HCT116 (cell line): Measurements from ENCODE around the gene IL6ST. TPM values are rescaled to one million over a fixed set of nuclear protein-coding genes. Genes with fewer than 3 reads are reported as not detected.

Experiments used
- ATAC-seq: fragments of 200-7000 bp; cut with Tn5 transposase; 2 replicates; pipeline ENCODE4 v1.9.1; 2020; ENCODE audit warnings: mild to moderate bottlenecking, moderate library complexity
- BruUV-seq: library from RNA; stranded (reverse); fragments of 400-500 nt; replicated peaks from 2 replicates; lab custom pipeline; 2021; lab: Mats Ljungman, UMichigan
- CTCF ChIA-PET: fragments of 300-600 bp; sonication (Branson Sonifier 250); formaldehyde crosslinking; loops from one replicate; lab custom pipeline; 2021; ENCODE audit warnings: antibody characterized with exemption; lab: Charles Lee
- POLR2A ChIA-PET: fragments of 300-600, 350-600 bp; sonication (Branson Sonifier 250); formaldehyde crosslinking; loops from one replicate; lab custom pipeline; 2021; ENCODE audit warnings: antibody characterized with exemption; lab: Charles Lee
- RAD21 ChIA-PET, 2 experiments: fragments of 300-600 bp; sonication (Branson Sonifier 250); formaldehyde crosslinking; loops; one replicate each; lab custom pipeline; 2023; ENCODE audit warnings: low total read pairs in 2 of 2; ENCODE audit not compliant: uncharacterized antibody in 2 of 2, unreplicated experiment in 2 of 2, low non-redundant PET in 1 of 2; lab: Charles Lee
- DNase-seq: peaks from one replicate; pipeline ENCODE4 v3.0.0-alpha.2; 2010; ENCODE audit warnings: low read depth, low spot score
- H2AFZ ChIP-seq: fragments of 200-600 bp; shearing (Covaris generic), sonication (generic); 2 replicates; pipeline ENCODE4 v1.6.1; 2017; ENCODE audit warnings: low read depth, mixed run types, mixed read lengths, antibody characterized with exemption, low read length; ENCODE audit not compliant: poor library complexity, severe bottlenecking
- H3K27ac ChIP-seq: 2 replicates; pipeline ENCODE4 v1.5.1; 2012; ENCODE audit warnings: low read depth, low read length
- H3K27me3 ChIP-seq: fragments of 200-600 bp; sonication (generic); 2 replicates; pipeline ENCODE4 v1.6.1; 2016; ENCODE audit warnings: mixed run types, low read length, mixed read lengths; ENCODE audit not compliant: insufficient read depth
- H3K36me3 ChIP-seq, 2 experiments: fragments of 200-500 bp in 1 of 2; fragments of 200-600 bp in 1 of 2; sonication (Bioruptor generic) in 1 of 2; sonication (generic) in 1 of 2; 2 replicates each; pipeline versions ENCODE4 v1.5.1 to v1.6.1; 2014 to 2016; ENCODE audit warnings: low read length in 2 of 2, inconsistent platforms in 1 of 2, mixed read lengths in 1 of 2, mixed run types in 1 of 2; ENCODE audit not compliant: insufficient read depth in 2 of 2, control insufficient read depth in 1 of 2
- H3K4me1 ChIP-seq, 2 experiments: fragments of 200-600 bp in 1 of 2; sonication (generic) in 1 of 2; 2 replicates each; pipeline versions ENCODE4 v1.5.1 to v1.6.1; 2012 to 2017; ENCODE audit warnings: low read length in 2 of 2, inconsistent platforms in 1 of 2, mild to moderate bottlenecking in 1 of 2, mixed read lengths in 1 of 2, mixed run types in 1 of 2, moderate library complexity in 1 of 2; ENCODE audit not compliant: insufficient read depth in 2 of 2, control insufficient read depth in 1 of 2
- H3K4me2 ChIP-seq: fragments of 200-600 bp; sonication (generic); 2 replicates; pipeline ENCODE4 v1.6.1; 2017; ENCODE audit warnings: mixed run types, low read length, mixed read lengths
- H3K4me3 ChIP-seq, 2 experiments: fragments of 200-600 bp in 1 of 2; sonication (generic) in 1 of 2; replicated peaks in 1 of 2; 2 replicates each; pipeline ENCODE4 v1.5.1; 2011 to 2016; ENCODE audit warnings: low read length in 2 of 2, control low read depth in 1 of 2, low read depth in 1 of 2, mild to moderate bottlenecking in 1 of 2, mixed read lengths in 1 of 2, mixed run types in 1 of 2
- H3K79me2 ChIP-seq: fragments of 200-600 bp; sonication (generic); 2 replicates; pipeline ENCODE4 v1.6.1; 2017; ENCODE audit warnings: mild to moderate bottlenecking, mixed run types, low read length, moderate library complexity, mixed read lengths; ENCODE audit not compliant: insufficient read depth
- H3K9ac ChIP-seq: fragments of 200-600 bp; sonication (generic); 2 replicates; pipeline ENCODE4 v1.6.1; 2016; ENCODE audit warnings: low read length, mixed read lengths
- H3K9me2 ChIP-seq: fragments of 200-600 bp; sonication (generic), shearing (Covaris generic); 2 replicates; pipeline ENCODE4 v1.6.1; 2017; ENCODE audit warnings: mixed run types, mild to moderate bottlenecking, moderate library complexity; ENCODE audit not compliant: insufficient read depth
- H3K9me3 ChIP-seq, 2 experiments: fragments of 200-500 bp in 1 of 2; fragments of 200-600 bp in 1 of 2; sonication (Bioruptor generic) in 1 of 2; sonication (generic) in 1 of 2; 2 replicates each; pipeline ENCODE4 v1.6.1; 2014 to 2017; ENCODE audit warnings: low read length in 2 of 2, mixed read lengths in 2 of 2, inconsistent platforms in 1 of 2, low read depth in 1 of 2, mild to moderate bottlenecking in 1 of 2, mixed run types in 1 of 2, moderate library complexity in 1 of 2; ENCODE audit not compliant: control insufficient read depth in 1 of 2, insufficient read depth in 1 of 2
- H4K20me1 ChIP-seq: fragments of 200-600 bp; sonication (generic), shearing (Covaris generic); 2 replicates; pipeline ENCODE4 v1.6.1; 2017; ENCODE audit warnings: mixed run types, mild to moderate bottlenecking, moderate library complexity; ENCODE audit not compliant: insufficient read depth
- ATF3 ChIP-seq: IDR thresholded peaks from 2 replicates; pipeline ENCODE4 v1.6.1; 2012
- CBX3 ChIP-seq: IDR thresholded peaks from 2 replicates; pipeline ENCODE4 v1.6.1; 2012; ENCODE audit warnings: low read depth
- CEBPB ChIP-seq: IDR thresholded peaks from 2 replicates; pipeline ENCODE4 v1.6.1; 2012; ENCODE audit warnings: low read depth
- EGR1 ChIP-seq: IDR thresholded peaks from 2 replicates; pipeline ENCODE4 v1.6.1; 2012; ENCODE audit warnings: low read depth
- ELF1 ChIP-seq: IDR thresholded peaks from 2 replicates; pipeline ENCODE4 v1.6.1; 2012; ENCODE audit warnings: low read depth, borderline replicate concordance
- EZH2 ChIP-seq: fragments of 200-600 bp; sonication (generic); IDR thresholded peaks from 2 replicates; pipeline ENCODE4 v1.6.1; 2017; ENCODE audit warnings: antibody characterized with exemption, mixed run types
- EZH2phosphoT487 ChIP-seq: fragments of 200-600 bp; IDR thresholded peaks from 2 replicates; pipeline ENCODE4 v1.6.1; 2018; ENCODE audit warnings: antibody characterized with exemption, borderline replicate concordance
- FOSL1 ChIP-seq: IDR thresholded peaks from 2 replicates; pipeline ENCODE4 v1.6.1; 2012; ENCODE audit warnings: low read depth
- JUND ChIP-seq: IDR thresholded peaks from 2 replicates; pipeline ENCODE4 v1.6.1; 2012
- MAX ChIP-seq: IDR thresholded peaks from 2 replicates; pipeline ENCODE4 v1.6.1; 2012
- POLR2A ChIP-seq: IDR thresholded peaks from 2 replicates; pipeline ENCODE4 v1.7.0; 2011; ENCODE audit warnings: borderline replicate concordance; ENCODE audit not compliant: insufficient read depth, insufficient read length; ENCODE audit errors: extremely low read depth
- POLR2AphosphoS5 ChIP-seq: IDR thresholded peaks from 2 replicates; pipeline ENCODE4 v1.6.1; 2011; ENCODE audit warnings: mild to moderate bottlenecking, low read depth, low read length, moderate library complexity
- RAD21 ChIP-seq: IDR thresholded peaks from 2 replicates; pipeline ENCODE4 v1.6.1; 2012; ENCODE audit warnings: low read depth, mild to moderate bottlenecking
- SIN3A ChIP-seq: IDR thresholded peaks from 2 replicates; pipeline ENCODE4 v1.6.1; 2012; ENCODE audit warnings: low read depth
- SP1 ChIP-seq: IDR thresholded peaks from 2 replicates; pipeline ENCODE4 v1.6.1; 2012; ENCODE audit warnings: low read depth
- SRF ChIP-seq: IDR thresholded peaks from 2 replicates; pipeline ENCODE4 v1.6.1; 2012; ENCODE audit warnings: low read depth
- TCF7L2 ChIP-seq: IDR thresholded peaks from 2 replicates; pipeline ENCODE4 v1.7.0; 2011; ENCODE audit warnings: borderline replicate concordance, inconsistent platforms; ENCODE audit not compliant: insufficient read depth, insufficient read length; ENCODE audit errors: extremely low read depth
- YY1 ChIP-seq: IDR thresholded peaks from 2 replicates; pipeline ENCODE4 v1.6.1; 2011; ENCODE audit warnings: low read length, low read depth, moderate library complexity, mild to moderate bottlenecking; ENCODE audit not compliant: insufficient replicate concordance; ENCODE audit errors: extremely low read depth
- ZFX ChIP-seq: fragments of 450-650 bp; IDR thresholded peaks from 2 replicates; pipeline ENCODE4 v1.6.1; 2017
- intact Hi-C: fragments of 100-400 bp; cut with micrococcal nuclease; formaldehyde crosslinking; loops from 2 replicates; pipeline ENCODE4 v1.10.0; 2022
- total RNA-seq: library from RNA; stranded (reverse); gene quantifications from one replicate; pipeline ENCODE4 v1.2.1, GENCODE V29; 2021; ENCODE audit not compliant: unreplicated experiment

The IL6ST gene
- total RNA-seq, 1 experiment from 2014 or later: 26.5 TPM

GRCh38 chr5:56006600-56006999, 11.8 kb upstream of the IL6ST start:
- no peaks in the 10 kb centered on the region for H4K20me1 ChIP-seq
- H3K4me1 ChIP-seq: peaks cover 0 to 7% of the 10 kb centered on the region in 2 experiments; a peak in 2 of 4 replicates
- no peaks in the 10 kb centered on the region for H3K79me2 ChIP-seq
- no peak for DNase-seq
- RAD21 ChIA-PET: no interaction called here
- ATAC-seq: no peak
- BruUV-seq: no TSS peak
- H3K27ac ChIP-seq: no peak overlapping the region
- no peaks in the 10 kb centered on the region for H3K9me3 ChIP-seq
- H3K9me2 ChIP-seq: no peaks in the 10 kb centered on the region
- H3K9ac ChIP-seq: no peak overlapping the region
- CTCF ChIA-PET: no interaction called here
- H3K36me3 ChIP-seq: no peaks in the 10 kb centered on the region
- H3K4me2 ChIP-seq: no peak overlapping the region
- no peak for TF ChIP-seq ELF1
- no peak for TF ChIP-seq POLR2A
- TF ChIP-seq FOSL1: no peak
- no peaks in the 10 kb centered on the region for H3K27me3 ChIP-seq
- no peak overlapping the region for H2AFZ ChIP-seq
- H3K4me3 ChIP-seq: no peak overlapping the region
- intact Hi-C loops: no loop called here
- POLR2A ChIA-PET: no interaction called here

- peaks cover 0 to 7% of the 10 kb centered on the region in 2 experiments; a peak in 2 of 4 replicates for H3K4me1 ChIP-seq
- ChIA-PET RAD21 (no interaction called here), CTCF (no interaction called here), POLR2A (no interaction called here)
- no peak overlapping the region for H3K27ac ChIP-seq
- no peaks in the 10 kb centered on the region for H3K36me3 ChIP-seq
- no peak for DNase-seq
- intact Hi-C loops: no loop called here
- H3K4me3 ChIP-seq: no peak overlapping the region
- no peaks in the 10 kb centered on the region for H3K79me2 ChIP-seq
- H2AFZ ChIP-seq: no peak overlapping the region
- no TSS peak for BruUV-seq
- no peak for TF ChIP-seq SIN3A
- no peak for TF ChIP-seq CBX3
- no peak for TF ChIP-seq TCF7L2
- no peak for TF ChIP-seq ATF3
- no peak for TF ChIP-seq EZH2
- no peak for TF ChIP-seq FOSL1
- no peak for TF ChIP-seq EZH2phosphoT487
- no peak for TF ChIP-seq SP1
- no peak for TF ChIP-seq EGR1
- no peak for TF ChIP-seq POLR2AphosphoS5
- no peak for TF ChIP-seq ZFX
- TF ChIP-seq SRF: no peak
- TF ChIP-seq ELF1: no peak
- TF ChIP-seq MAX: no peak
- no peak for TF ChIP-seq RAD21
- no peak for TF ChIP-seq JUND
- TF ChIP-seq YY1: no peak
- TF ChIP-seq CEBPB: no peak
- TF ChIP-seq, all 23 proteins: peak for 0
- H3K4me2 ChIP-seq: no peak overlapping the region
- no peaks in the 10 kb centered on the region for H3K9me2 ChIP-seq
- H3K27me3 ChIP-seq: no peaks in the 10 kb centered on the region
- ATAC-seq: no peak
- no peaks in the 10 kb centered on the region for H4K20me1 ChIP-seq
- H3K9ac ChIP-seq: no peak overlapping the region
- no peaks in the 10 kb centered on the region for H3K9me3 ChIP-seq
Measured at GRCh38 chr5:56006094-56006493, 11.3 kb upstream of the IL6ST start.
